ENCODE measurements around the gene C2CD3.

DNA sequence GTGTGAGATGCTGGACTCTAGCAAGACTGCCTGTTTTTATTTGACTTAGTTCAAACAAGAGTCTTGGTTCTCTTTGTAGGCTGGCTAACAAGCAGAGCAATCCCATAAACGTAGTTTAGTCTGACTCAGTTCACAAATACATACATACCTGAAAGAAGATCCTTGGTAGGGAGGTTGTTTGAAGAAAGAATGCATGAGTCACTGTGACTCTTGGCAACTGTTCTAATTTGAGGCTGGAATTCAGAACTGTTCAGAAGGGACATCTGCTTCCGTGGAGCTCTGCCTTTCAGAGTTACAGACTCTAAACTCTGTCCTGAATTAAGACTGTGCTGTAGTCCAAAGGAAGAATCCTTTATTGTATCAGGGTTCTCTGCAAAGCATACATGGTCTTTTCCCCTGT, 32.2 kb downstream of the C2CD3 start:
- TF ChIP-seq, protein P1, sequence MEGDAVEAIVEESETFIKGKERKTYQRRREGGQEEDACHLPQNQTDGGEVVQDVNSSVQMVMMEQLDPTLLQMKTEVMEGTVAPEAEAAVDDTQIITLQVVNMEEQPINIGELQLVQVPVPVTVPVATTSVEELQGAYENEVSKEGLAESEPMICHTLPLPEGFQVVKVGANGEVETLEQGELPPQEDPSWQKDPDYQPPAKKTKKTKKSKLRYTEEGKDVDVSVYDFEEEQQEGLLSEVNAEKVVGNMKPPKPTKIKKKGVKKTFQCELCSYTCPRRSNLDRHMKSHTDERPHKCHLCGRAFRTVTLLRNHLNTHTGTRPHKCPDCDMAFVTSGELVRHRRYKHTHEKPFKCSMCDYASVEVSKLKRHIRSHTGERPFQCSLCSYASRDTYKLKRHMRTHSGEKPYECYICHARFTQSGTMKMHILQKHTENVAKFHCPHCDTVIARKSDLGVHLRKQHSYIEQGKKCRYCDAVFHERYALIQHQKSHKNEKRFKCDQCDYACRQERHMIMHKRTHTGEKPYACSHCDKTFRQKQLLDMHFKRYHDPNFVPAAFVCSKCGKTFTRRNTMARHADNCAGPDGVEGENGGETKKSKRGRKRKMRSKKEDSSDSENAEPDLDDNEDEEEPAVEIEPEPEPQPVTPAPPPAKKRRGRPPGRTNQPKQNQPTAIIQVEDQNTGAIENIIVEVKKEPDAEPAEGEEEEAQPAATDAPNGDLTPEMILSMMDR (IDR thresholded peaks at IDR 0.05), result no peak
- TF ChIP-seq FOXP4 (CRISPR knock-in tag; IDR thresholded peaks at IDR 0.05) (no peak), TP53 (CRISPR knock-in tag; IDR thresholded peaks at IDR 0.05) (no peak), ZNF138 (CRISPR knock-in tag; conservative IDR thresholded peaks at IDR 0.05) (no peak), NR3C1 (CRISPR knock-in tag; conservative IDR thresholded peaks at IDR 0.05; ENCODE audit: low read depth) (no peak), SMAD3 (CRISPR knock-in tag; IDR thresholded peaks at IDR 0.05; ENCODE audit: borderline replicate concordance) (no peak), OVOL2 (CRISPR knock-in tag; IDR thresholded peaks at IDR 0.05; ENCODE audit: borderline replicate concordance) (no peak), JUN (CRISPR knock-in tag; IDR thresholded peaks at IDR 0.05) (no peak)
- TF ChIP-seq, protein P2, sequence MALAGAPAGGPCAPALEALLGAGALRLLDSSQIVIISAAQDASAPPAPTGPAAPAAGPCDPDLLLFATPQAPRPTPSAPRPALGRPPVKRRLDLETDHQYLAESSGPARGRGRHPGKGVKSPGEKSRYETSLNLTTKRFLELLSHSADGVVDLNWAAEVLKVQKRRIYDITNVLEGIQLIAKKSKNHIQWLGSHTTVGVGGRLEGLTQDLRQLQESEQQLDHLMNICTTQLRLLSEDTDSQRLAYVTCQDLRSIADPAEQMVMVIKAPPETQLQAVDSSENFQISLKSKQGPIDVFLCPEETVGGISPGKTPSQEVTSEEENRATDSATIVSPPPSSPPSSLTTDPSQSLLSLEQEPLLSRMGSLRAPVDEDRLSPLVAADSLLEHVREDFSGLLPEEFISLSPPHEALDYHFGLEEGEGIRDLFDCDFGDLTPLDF (CRISPR knock-in tag; IDR thresholded peaks at IDR 0.05), result no peak
- TF ChIP-seq, protein P3, sequence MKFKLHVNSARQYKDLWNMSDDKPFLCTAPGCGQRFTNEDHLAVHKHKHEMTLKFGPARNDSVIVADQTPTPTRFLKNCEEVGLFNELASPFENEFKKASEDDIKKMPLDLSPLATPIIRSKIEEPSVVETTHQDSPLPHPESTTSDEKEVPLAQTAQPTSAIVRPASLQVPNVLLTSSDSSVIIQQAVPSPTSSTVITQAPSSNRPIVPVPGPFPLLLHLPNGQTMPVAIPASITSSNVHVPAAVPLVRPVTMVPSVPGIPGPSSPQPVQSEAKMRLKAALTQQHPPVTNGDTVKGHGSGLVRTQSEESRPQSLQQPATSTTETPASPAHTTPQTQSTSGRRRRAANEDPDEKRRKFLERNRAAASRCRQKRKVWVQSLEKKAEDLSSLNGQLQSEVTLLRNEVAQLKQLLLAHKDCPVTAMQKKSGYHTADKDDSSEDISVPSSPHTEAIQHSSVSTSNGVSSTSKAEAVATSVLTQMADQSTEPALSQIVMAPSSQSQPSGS (CRISPR knock-in tag; IDR thresholded peaks at IDR 0.05; ENCODE audit: borderline replicate concordance, low read depth), result no peak
- TF ChIP-seq, protein P4, sequence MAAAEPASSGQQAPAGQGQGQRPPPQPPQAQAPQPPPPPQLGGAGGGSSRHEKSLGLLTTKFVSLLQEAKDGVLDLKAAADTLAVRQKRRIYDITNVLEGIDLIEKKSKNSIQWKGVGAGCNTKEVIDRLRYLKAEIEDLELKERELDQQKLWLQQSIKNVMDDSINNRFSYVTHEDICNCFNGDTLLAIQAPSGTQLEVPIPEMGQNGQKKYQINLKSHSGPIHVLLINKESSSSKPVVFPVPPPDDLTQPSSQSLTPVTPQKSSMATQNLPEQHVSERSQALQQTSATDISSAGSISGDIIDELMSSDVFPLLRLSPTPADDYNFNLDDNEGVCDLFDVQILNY (CRISPR knock-in tag; IDR thresholded peaks at IDR 0.05), result no peak

Measured in WTC11 (cell line).